Ascending aorta (tissue), 2 donors: ENCODE data around the gene TSC1. TPM values are rescaled to one million over a fixed set of nuclear protein-coding genes. Genes with fewer than 3 reads are reported as not detected.

ENCODE experiments used
- DNase-seq, 2 donors: peaks; one replicate each; pipeline ENCODE4 v3.0.0-alpha.2; 2019; ENCODE audit warnings: low spot score in 2 of 2
- H3K27ac ChIP-seq, 2 donors: fragments of 200-600 bp; sonication (generic); one replicate each; pipeline ENCODE4 v1.5.1; 2016 to 2017; ENCODE audit warnings: mild to moderate bottlenecking in 1 of 2
- H3K27me3 ChIP-seq: fragments of 200-600 bp; sonication (generic); one replicate; pipeline ENCODE4 v1.5.1; 2017
- H3K36me3 ChIP-seq, 2 donors: fragments of 200-600 bp; sonication (generic); one replicate each; pipeline ENCODE4 v1.5.1; 2016
- H3K4me1 ChIP-seq, 2 donors: fragments of 200-600 bp; sonication (generic); one replicate each; pipeline ENCODE4 v1.5.1; 2016 to 2017; ENCODE audit warnings: mild to moderate bottlenecking in 1 of 2
- H3K4me3 ChIP-seq, 2 donors: fragments of 200-600 bp; sonication (generic); one replicate each; pipeline ENCODE4 v1.5.1; 2016 to 2017; ENCODE audit warnings: mild to moderate bottlenecking in 1 of 2
- H3K9me3 ChIP-seq, 2 donors: fragments of 200-600 bp; sonication (generic); one replicate each; pipeline ENCODE4 v1.5.1; 2016
- intact Hi-C: fragments of 100-400 bp; cut with DNase I; formaldehyde crosslinking; loops from one replicate; pipeline ENCODE4 v1.15.1; 2023
- total RNA-seq: library from RNA; depleted of rRNA; stranded (reverse); fragments of >200 nt; gene quantifications from one replicate; pipeline ENCODE4 v1.1.0, GENCODE V29; 2016
- TF ChIP-seq, protein P1 (sequence below), 3 experiments: fragments of 200-600 bp in 2 of 3; fragments of 450-650 bp in 1 of 3; sonication (generic) in 2 of 3; IDR thresholded peaks; one replicate each; pipeline ENCODE4 v1.5.1; 2016 to 2019; ENCODE audit warnings: antibody characterized with exemption in 3 of 3, mild to moderate bottlenecking in 1 of 3, moderate library complexity in 1 of 3

The TSC1 gene
- total RNA-seq, 1 donor from 2014 or later = 39.8 TPM

DNA sequence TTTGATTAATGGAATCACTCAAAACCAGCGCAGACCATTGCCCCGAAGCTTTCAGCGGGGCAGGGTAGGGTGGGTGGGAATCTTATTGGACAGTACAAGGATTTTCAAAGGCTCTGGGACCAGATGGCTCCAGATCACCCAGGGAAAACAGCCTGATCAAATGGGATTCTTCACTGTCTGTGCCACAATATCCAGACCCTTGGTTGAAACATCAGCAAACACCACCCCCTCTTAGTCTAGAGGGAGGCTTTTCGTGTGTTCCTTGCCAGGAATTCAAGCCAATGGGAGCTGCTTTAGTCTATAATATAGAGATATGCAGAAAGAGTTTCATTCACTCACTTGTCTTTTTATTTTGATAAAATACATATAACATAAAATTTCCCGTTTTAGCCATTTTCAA lies 35.7 kb upstream of the TSC1 start:
- TF ChIP-seq, protein P1, sequence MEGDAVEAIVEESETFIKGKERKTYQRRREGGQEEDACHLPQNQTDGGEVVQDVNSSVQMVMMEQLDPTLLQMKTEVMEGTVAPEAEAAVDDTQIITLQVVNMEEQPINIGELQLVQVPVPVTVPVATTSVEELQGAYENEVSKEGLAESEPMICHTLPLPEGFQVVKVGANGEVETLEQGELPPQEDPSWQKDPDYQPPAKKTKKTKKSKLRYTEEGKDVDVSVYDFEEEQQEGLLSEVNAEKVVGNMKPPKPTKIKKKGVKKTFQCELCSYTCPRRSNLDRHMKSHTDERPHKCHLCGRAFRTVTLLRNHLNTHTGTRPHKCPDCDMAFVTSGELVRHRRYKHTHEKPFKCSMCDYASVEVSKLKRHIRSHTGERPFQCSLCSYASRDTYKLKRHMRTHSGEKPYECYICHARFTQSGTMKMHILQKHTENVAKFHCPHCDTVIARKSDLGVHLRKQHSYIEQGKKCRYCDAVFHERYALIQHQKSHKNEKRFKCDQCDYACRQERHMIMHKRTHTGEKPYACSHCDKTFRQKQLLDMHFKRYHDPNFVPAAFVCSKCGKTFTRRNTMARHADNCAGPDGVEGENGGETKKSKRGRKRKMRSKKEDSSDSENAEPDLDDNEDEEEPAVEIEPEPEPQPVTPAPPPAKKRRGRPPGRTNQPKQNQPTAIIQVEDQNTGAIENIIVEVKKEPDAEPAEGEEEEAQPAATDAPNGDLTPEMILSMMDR (IDR thresholded peaks at IDR 0.05) = no peak
- intact Hi-C loops = no loop called here
- Histone ChIP-seq H3K9me3 (no peaks in the 10 kb centered on the region), H3K36me3 (no peaks in the 10 kb centered on the region), H3K4me3 (no peak overlapping the region), H3K4me1 (no peaks in the 10 kb centered on the region), H3K27ac (no peak overlapping the region), H3K27me3 (no peaks in the 10 kb centered on the region)
- no peak for DNase-seq

DNA sequence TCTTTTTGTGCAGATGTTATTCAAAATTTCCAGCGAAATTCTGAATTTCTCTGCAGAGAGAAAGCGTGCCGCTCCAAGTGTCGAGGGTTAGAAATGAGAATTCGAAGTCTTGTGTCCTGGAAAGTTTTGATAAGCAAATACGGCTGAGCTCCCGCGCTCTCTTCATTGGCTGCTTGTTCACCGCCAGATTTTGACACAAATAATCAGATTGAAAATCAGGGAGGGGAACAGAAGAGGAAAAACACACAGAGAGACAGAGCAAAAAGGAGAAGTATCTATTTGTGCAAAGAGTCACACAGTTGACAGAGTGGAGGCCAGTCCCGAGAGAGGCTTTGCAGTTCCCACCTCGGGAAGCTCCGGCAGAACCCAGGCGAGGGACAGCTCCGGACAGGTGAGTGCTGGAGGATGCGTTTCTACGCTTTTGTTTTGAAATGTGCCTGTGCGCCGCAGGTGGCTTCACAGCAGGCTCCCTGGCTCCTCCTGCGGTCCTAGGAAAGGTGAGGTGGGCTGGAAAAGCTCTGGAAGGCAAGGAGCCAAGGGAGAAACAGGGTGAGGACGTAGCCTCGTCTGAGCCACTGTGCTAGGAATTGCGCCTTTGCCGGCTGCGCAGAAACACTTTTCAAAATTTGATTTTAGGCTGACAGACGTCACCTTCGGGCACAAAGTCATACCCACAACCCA lies 34.2 kb upstream of the TSC1 start, which contains the start of gene GFI1B:
GFI1B (plus strand) TSS at position 244 of the 681 bp plus-strand sequence. CDS start 7,985 bp downstream, outside the sequence.
- Histone ChIP-seq H3K4me1 (no peaks in the 10 kb centered on the region), H3K36me3 (no peaks in the 10 kb centered on the region), H3K9me3 (no peaks in the 10 kb centered on the region), H3K27me3 (no peaks in the 10 kb centered on the region), H3K4me3 (no peak within 1 kb of the TSS), H3K27ac (no peak within 1 kb of the TSS)
- intact Hi-C loops = no loop called here
- TF ChIP-seq, protein P1 (IDR thresholded peaks at IDR 0.05) = no peak
- DNase-seq = no peak

DNA sequence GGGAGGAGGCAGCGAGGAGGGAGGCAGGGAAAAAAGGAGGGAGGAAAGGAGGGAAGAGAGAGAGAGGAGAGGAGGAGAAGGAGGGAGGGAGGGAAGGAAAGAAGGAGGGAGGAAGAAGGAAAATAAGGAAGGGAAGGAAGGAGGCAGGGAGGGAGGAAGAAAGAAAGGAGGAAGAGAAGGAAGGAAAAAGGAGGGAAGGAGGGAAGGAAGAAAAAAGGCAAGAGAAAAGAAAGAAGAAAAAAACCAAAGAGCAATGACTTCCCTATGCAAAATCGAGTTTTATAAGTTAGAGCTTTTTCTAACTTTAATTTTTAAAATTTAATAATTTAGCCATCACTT lies 33.7 kb upstream of the TSC1 start:
- no peaks in the 10 kb centered on the region for H3K9me3 ChIP-seq
- DNase-seq = no peak
- no peak overlapping the region for H3K4me3 ChIP-seq
- no peaks in the 10 kb centered on the region for H3K36me3 ChIP-seq
- H3K27ac ChIP-seq = no peak overlapping the region
- no peaks in the 10 kb centered on the region for H3K27me3 ChIP-seq
- intact Hi-C loops = no loop called here
- H3K4me1 ChIP-seq = no peaks in the 10 kb centered on the region
- TF ChIP-seq, protein P1 (IDR thresholded peaks at IDR 0.05) = no peak

DNA sequence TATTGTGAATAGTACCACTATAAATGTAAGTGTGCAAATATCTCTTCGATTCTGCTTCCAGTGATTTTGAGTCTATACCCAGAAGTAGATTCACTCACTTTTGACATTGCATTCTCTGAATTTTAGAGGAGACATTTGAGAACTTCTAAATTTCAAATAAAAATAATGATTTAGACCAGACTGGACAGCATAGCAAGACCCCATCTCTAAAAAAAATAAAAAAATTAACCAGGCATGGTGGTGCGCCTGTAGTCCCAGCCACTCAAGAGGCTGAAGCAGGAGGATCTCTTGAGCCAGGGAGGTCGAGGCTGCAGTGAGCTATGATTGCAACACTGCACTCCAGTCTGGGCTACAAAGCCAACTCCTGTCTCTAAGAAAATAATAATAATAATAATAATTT lies 32.2 kb upstream of the TSC1 start:
- H3K4me1 ChIP-seq = no peaks in the 10 kb centered on the region
- H3K4me3 ChIP-seq = no peak overlapping the region
- H3K27me3 ChIP-seq = no peaks in the 10 kb centered on the region
- no peak overlapping the region for H3K27ac ChIP-seq
- DNase-seq = no peak
- H3K9me3 ChIP-seq = no peaks in the 10 kb centered on the region
- TF ChIP-seq, protein P1 (IDR thresholded peaks at IDR 0.05) = no peak
- intact Hi-C loops = no loop called here
- no peaks in the 10 kb centered on the region for H3K36me3 ChIP-seq

DNA sequence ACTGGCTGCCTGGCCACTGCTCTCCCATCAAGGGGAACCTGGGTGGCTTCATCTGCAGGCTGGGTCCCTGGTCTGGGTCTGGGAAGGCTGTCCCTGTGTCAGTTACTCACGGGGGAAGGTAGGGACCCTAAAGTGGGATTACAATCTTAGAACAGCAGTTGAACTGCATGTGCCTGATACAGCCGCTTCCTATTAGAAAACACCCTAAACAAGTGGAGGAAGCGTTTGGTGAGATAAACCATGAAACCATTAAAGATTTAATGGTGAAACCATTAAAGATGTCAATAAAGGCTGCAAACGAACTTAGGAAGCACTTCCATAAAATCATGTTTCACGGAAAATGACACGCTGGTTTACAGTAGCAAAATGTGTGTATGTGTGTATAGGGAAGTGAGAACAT lies 31.5 kb upstream of the TSC1 start:
- Histone ChIP-seq H3K36me3 (no peaks in the 10 kb centered on the region), H3K27ac (no peak overlapping the region), H3K4me1 (no peaks in the 10 kb centered on the region), H3K4me3 (no peak overlapping the region), H3K27me3 (no peaks in the 10 kb centered on the region), H3K9me3 (no peaks in the 10 kb centered on the region)
- TF ChIP-seq, protein P1 (IDR thresholded peaks at IDR 0.05) = no peak
- DNase-seq = no peak
- intact Hi-C loops = no loop called here

DNA sequence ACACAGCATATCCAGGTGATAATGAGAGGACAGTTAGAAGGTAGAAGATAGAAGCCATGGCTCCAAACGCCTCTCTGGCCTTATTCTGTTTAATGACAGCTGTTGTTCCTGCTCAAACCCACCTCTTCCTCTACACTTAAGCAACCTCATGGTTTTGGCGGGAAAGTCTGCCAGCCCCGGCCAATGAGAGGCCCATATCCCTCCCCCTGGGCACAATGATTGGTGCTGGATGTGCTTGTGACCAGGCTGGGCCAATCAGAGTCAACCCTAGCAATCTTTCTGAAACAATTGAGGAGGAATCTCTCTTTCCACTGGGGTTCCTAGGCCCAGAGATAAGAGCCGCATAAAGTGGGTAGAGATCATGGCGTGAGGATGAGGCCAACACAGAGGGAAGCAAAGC lies 29.3 kb upstream of the TSC1 start:
- intact Hi-C loops = no loop called here
- DNase-seq = no peak
- TF ChIP-seq, protein P1 (IDR thresholded peaks at IDR 0.05) = no peak
- Histone ChIP-seq H3K27ac (no peak overlapping the region), H3K4me3 (no peak overlapping the region), H3K36me3 (no peaks in the 10 kb centered on the region), H3K4me1 (no peaks in the 10 kb centered on the region), H3K9me3 (no peaks in the 10 kb centered on the region), H3K27me3 (no peaks in the 10 kb centered on the region)
